ENCODE measurements around the gene MED4. TPM values are rescaled to one million over a fixed set of nuclear protein-coding genes. Genes with fewer than 3 reads are reported as not detected.

MED4 gene
- total and polyA plus RNA-seq, 9 of the 15 experiments (the other 6 are each of a cell fraction or from before 2014, with no cell fraction given), result 24.5 to 87.3 (median 58.3) TPM

- no peaks in the 10 kb centered on the region for H3K27me3 ChIP-seq (ENCODE audit: control insufficient read depth in 2 of 2, insufficient read depth in 2 of 2, low read length in 2 of 2)
- no peak for DNase-seq (ENCODE audit: extremely low read depth in 1 of 4, low spot score in 3 of 4)
- 80% methylated on average over 1 of the region's 1 CpG for WGBS (ENCODE audit: insufficient coverage, low coverage, missing lambda C conversion rate)
- ChIA-PET POLR2A (no interaction called here), CTCF (ENCODE audit: low intra/inter-chr PET ratio) (no interaction called here)
- no peaks in the 10 kb centered on the region for H3K4me1 ChIP-seq (replicated peaks in 1 of 2; ENCODE audit: control insufficient read depth in 2 of 2, insufficient read depth in 2 of 2, low read length in 2 of 2)
- H3K9ac ChIP-seq (ENCODE audit: insufficient read depth in 1 of 2, low read depth in 2 of 2, low read length in 2 of 2), result no peak overlapping the region
- FAIRE-seq, result no peak
- no peaks in the 10 kb centered on the region for H3K79me2 ChIP-seq (ENCODE audit: control insufficient read depth, insufficient read depth, low read length)
- H3K4me2 ChIP-seq (ENCODE audit: insufficient read depth, low read length), result no peak overlapping the region
- intact Hi-C loops (cut with micrococcal nuclease), result no loop called here
- H2AFZ ChIP-seq (ENCODE audit: low read depth, low read length), result no peak overlapping the region
- peaks cover 7% of the 10 kb centered on the region for H3K9me3 ChIP-seq (replicated peaks; ENCODE audit: control insufficient read depth, insufficient read depth, low read depth, low read length)
- BruUV-seq (replicated peaks), result no TSS peak
- H3K4me3 ChIP-seq, result no peak overlapping the region
- no peak for ATAC-seq
- in situ Hi-C loops (cut with MboI), result no loop called here
- no peak for TF ChIP-seq THRAP3 (IDR thresholded peaks at IDR 0.05; ENCODE audit: borderline replicate concordance)
- no peak for TF ChIP-seq U2AF1 (optimal IDR thresholded peaks at IDR 0.05; ENCODE audit: low read depth, low read length)
- no peaks in the 10 kb centered on the region for H3K9me1 ChIP-seq (ENCODE audit: control insufficient read depth, insufficient read depth, low read length)
- H3K36me3 ChIP-seq (ENCODE audit: control insufficient read depth, insufficient read depth, low read length), result peaks cover 73% of the 10 kb centered on the region; the same call in 2 of the 3 replicates
- H4K20me1 ChIP-seq (replicated peaks; ENCODE audit: control insufficient read depth, insufficient read depth, low read length), result no peaks in the 10 kb centered on the region
- H3K27ac ChIP-seq (ENCODE audit: extremely low read depth, low read depth, low read length), result no peak overlapping the region
Observed at GRCh38 chr13:48069573-48069972, 25.3 kb downstream of the MED4 start.

- no peaks in the 10 kb centered on the region for H3K27me3 ChIP-seq (ENCODE audit: control insufficient read depth in 2 of 2, insufficient read depth in 2 of 2, low read length in 2 of 2)
- no peak overlapping the region for H3K4me3 ChIP-seq
- no peaks in the 10 kb centered on the region for H3K4me1 ChIP-seq (replicated peaks in 1 of 2; ENCODE audit: control insufficient read depth in 2 of 2, insufficient read depth in 2 of 2, low read length in 2 of 2)
- ChIA-PET POLR2A (no interaction called here), CTCF (ENCODE audit: low intra/inter-chr PET ratio) (no interaction called here)
- peaks cover 66% of the 10 kb centered on the region; the same call in 2 of the 3 replicates for H3K36me3 ChIP-seq (ENCODE audit: control insufficient read depth, insufficient read depth, low read length)
- ATAC-seq, result no peak
- no peak for FAIRE-seq
- intact Hi-C loops (cut with micrococcal nuclease) (no loop called here), in situ Hi-C loops (cut with MboI) (no loop called here)
- no peaks in the 10 kb centered on the region for H4K20me1 ChIP-seq (replicated peaks; ENCODE audit: control insufficient read depth, insufficient read depth, low read length)
- H3K4me2 ChIP-seq (ENCODE audit: insufficient read depth, low read length), result no peak overlapping the region
- BruUV-seq (replicated peaks), result no TSS peak
- no peak overlapping the region for H3K9ac ChIP-seq (ENCODE audit: insufficient read depth in 1 of 2, low read depth in 2 of 2, low read length in 2 of 2)
- no peaks in the 10 kb centered on the region for H3K9me1 ChIP-seq (ENCODE audit: control insufficient read depth, insufficient read depth, low read length)
- H3K27ac ChIP-seq (ENCODE audit: extremely low read depth, low read depth, low read length), result no peak overlapping the region
- no peak overlapping the region for H2AFZ ChIP-seq (ENCODE audit: low read depth, low read length)
- H3K79me2 ChIP-seq (ENCODE audit: control insufficient read depth, insufficient read depth, low read length), result no peaks in the 10 kb centered on the region
- WGBS (ENCODE audit: insufficient coverage, low coverage, missing lambda C conversion rate), result 100% methylated on average over 2 of the region's 2 CpGs
- H3K9me3 ChIP-seq (replicated peaks; ENCODE audit: control insufficient read depth, insufficient read depth, low read depth, low read length), result peaks cover 7% of the 10 kb centered on the region
- DNase-seq (ENCODE audit: extremely low read depth in 1 of 4, low spot score in 3 of 4), result no peak
- TF ChIP-seq PPARD (CRISPR knock-in tag; IDR thresholded peaks at IDR 0.05) (no peak), HSF4 (CRISPR knock-in tag; IDR thresholded peaks at IDR 0.05; ENCODE audit: borderline replicate concordance) (no peak), ZC3H8 (IDR thresholded peaks at IDR 0.05) (no peak), CCAR2 (IDR thresholded peaks at IDR 0.05; ENCODE audit: low read depth, low read length) (no peak), ZNF384 (IDR thresholded peaks at IDR 0.05; ENCODE audit: low read depth, low read length) (no peak), NRF1 (conservative IDR thresholded peaks at IDR 0.05 in 1 of 2, IDR thresholded peaks at IDR 0.05 in 1 of 2) (no peak), BRD9 (IDR thresholded peaks at IDR 0.05; ENCODE audit: low read depth, partially characterized antibody) (no peak), TCF3 (CRISPR knock-in tag; IDR thresholded peaks at IDR 0.05) (no peak), ID3 (CRISPR knock-in tag; IDR thresholded peaks at IDR 0.05) (no peak), ID3 (tag; IDR thresholded peaks at IDR 0.05) (no peak), ZBTB26 (CRISPR knock-in tag; IDR thresholded peaks at IDR 0.05) (no peak), C11orf30 (IDR thresholded peaks at IDR 0.05; ENCODE audit: low read depth) (peak; percentile 54), SRSF7 (optimal IDR thresholded peaks at IDR 0.05; ENCODE audit: low read depth, low read length) (no peak), RBM25 (IDR thresholded peaks at IDR 0.05; ENCODE audit: low read depth, low read length, severe bottlenecking) (peak; percentile 29), ARID1B (IDR thresholded peaks at IDR 0.05) (no peak), ZNF75A (CRISPR knock-in tag; IDR thresholded peaks at IDR 0.05) (no peak), MTA2 (IDR thresholded peaks at IDR 0.05; ENCODE audit: low read depth) (no peak)
Observed at GRCh38 chr13:48068952-48069351, 26.0 kb downstream of the MED4 start.
